Loucy (cell line): ENCODE data around the gene EXO5.

Source experiments
- H2AFZ ChIP-seq: fragments of 200-600 bp; sonication (generic); 2 replicates; pipeline ENCODE4 v1.6.0; 2016; ENCODE audit warnings: antibody characterized with exemption, mild to moderate bottlenecking, low read length, moderate library complexity
- H3F3A ChIP-seq: fragments of 200-600 bp; 2 replicates; pipeline ENCODE4 v1.6.0; 2016; ENCODE audit warnings: antibody characterized with exemption, low read depth, mild to moderate bottlenecking
- H3K27me3 ChIP-seq: fragments of 200-600 bp; sonication (generic); 2 replicates; pipeline ENCODE4 v1.6.1; 2014; ENCODE audit warnings: low read length, mild to moderate bottlenecking; ENCODE audit not compliant: insufficient read depth, poor library complexity, severe bottlenecking
- H3K36me3 ChIP-seq: fragments of 200-600 bp; sonication (generic); 2 replicates; pipeline ENCODE4 v1.6.1; 2016; ENCODE audit warnings: low read length; ENCODE audit not compliant: insufficient read depth
- H3K4me1 ChIP-seq: fragments of 200-600 bp; sonication (generic); 2 replicates; pipeline ENCODE4 v1.5.1; 2014; ENCODE audit warnings: low read length, mild to moderate bottlenecking; ENCODE audit not compliant: insufficient read depth, poor library complexity, severe bottlenecking
- H3K4me2 ChIP-seq: fragments of 200-600 bp; sonication (generic); 2 replicates; pipeline ENCODE4 v1.6.0; 2014; ENCODE audit warnings: antibody characterized with exemption, low read length, low read depth, mild to moderate bottlenecking; ENCODE audit not compliant: poor library complexity, severe bottlenecking
- H3K4me3 ChIP-seq: fragments of 200-600 bp; sonication (generic); 2 replicates; pipeline ENCODE4 v1.5.1; 2014; ENCODE audit warnings: low read length, mild to moderate bottlenecking, mixed read lengths; ENCODE audit not compliant: poor library complexity, severe bottlenecking
- H3K79me2 ChIP-seq: fragments of 200-600 bp; sonication (generic); 2 replicates; pipeline ENCODE4 v1.6.1; 2014; ENCODE audit warnings: low read length; ENCODE audit not compliant: insufficient read depth
- H3K9ac ChIP-seq: fragments of 200-600 bp; sonication (generic); 2 replicates; pipeline ENCODE4 v1.6.0; 2014; ENCODE audit warnings: mild to moderate bottlenecking, low read depth, low read length, moderate library complexity; ENCODE audit not compliant: poor library complexity, severe bottlenecking
- H3K9me2 ChIP-seq: fragments of 200-600 bp; sonication (generic); replicated peaks from 2 replicates; pipeline ENCODE4 v1.6.1; 2016; ENCODE audit warnings: low read depth, low read length, mixed read lengths
- H3K9me3 ChIP-seq: fragments of 200-600 bp; sonication (generic); 2 replicates; pipeline ENCODE4 v1.6.1; 2014; ENCODE audit warnings: mild to moderate bottlenecking, antibody characterized with exemption, low read length, low read depth; ENCODE audit not compliant: insufficient read depth
- H4K20me1 ChIP-seq: fragments of 200-600 bp; sonication (generic); 2 replicates; pipeline ENCODE4 v1.6.0; 2014; ENCODE audit warnings: antibody characterized with exemption, low read length, mild to moderate bottlenecking; ENCODE audit not compliant: insufficient read depth, poor library complexity, severe bottlenecking
- EZH2phosphoT487 ChIP-seq: fragments of 200-600 bp; IDR thresholded peaks from 2 replicates; pipeline ENCODE4 v1.6.1; 2018; ENCODE audit warnings: antibody characterized with exemption, mild to moderate bottlenecking, moderate library complexity, borderline replicate concordance
- TF ChIP-seq, protein P1 (sequence below): fragments of 200-600 bp; sonication (generic); conservative IDR thresholded peaks from 2 replicates; pipeline ENCODE4 v1.5.1; 2014; ENCODE audit warnings: mild to moderate bottlenecking, antibody characterized with exemption, low read length

EXO5 gene

DNA sequence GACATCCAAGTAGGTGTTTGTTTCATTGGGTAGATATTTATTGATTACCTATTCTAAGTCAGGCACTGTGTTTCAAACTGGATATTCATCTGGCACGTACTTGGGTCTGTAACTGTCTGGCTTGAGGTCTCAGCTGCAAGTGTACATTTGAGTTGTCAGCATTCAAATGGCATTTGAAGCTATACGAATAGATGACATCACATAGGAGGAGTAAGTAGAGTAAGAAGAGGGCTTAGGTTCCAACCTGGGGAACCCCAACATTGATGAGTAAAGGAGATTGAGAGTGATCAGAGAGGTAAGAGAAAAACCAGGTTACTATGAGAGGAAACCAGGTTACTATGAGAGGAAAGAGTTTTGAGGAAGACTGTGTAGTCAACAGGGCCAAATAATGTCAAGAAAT is 53.6 kb downstream of the EXO5 start:
- Histone ChIP-seq H3K4me3 (no peak overlapping the region), H3K9me3 (no peaks in the 10 kb centered on the region), H3K27me3 (no peaks in the 10 kb centered on the region), H3K4me2 (no peak overlapping the region), H3K9me2 (no peaks in the 10 kb centered on the region), H2AFZ (no peak overlapping the region), H3K79me2 (no peaks in the 10 kb centered on the region), H3K4me1 (no peaks in the 10 kb centered on the region), H3K9ac (no peak overlapping the region), H3K36me3 (no peaks in the 10 kb centered on the region), H4K20me1 (no peaks in the 10 kb centered on the region), H3F3A (no peaks in the 10 kb centered on the region)
- TF ChIP-seq, protein P1, sequence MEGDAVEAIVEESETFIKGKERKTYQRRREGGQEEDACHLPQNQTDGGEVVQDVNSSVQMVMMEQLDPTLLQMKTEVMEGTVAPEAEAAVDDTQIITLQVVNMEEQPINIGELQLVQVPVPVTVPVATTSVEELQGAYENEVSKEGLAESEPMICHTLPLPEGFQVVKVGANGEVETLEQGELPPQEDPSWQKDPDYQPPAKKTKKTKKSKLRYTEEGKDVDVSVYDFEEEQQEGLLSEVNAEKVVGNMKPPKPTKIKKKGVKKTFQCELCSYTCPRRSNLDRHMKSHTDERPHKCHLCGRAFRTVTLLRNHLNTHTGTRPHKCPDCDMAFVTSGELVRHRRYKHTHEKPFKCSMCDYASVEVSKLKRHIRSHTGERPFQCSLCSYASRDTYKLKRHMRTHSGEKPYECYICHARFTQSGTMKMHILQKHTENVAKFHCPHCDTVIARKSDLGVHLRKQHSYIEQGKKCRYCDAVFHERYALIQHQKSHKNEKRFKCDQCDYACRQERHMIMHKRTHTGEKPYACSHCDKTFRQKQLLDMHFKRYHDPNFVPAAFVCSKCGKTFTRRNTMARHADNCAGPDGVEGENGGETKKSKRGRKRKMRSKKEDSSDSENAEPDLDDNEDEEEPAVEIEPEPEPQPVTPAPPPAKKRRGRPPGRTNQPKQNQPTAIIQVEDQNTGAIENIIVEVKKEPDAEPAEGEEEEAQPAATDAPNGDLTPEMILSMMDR, result no peak
- no peak for TF ChIP-seq EZH2phosphoT487

DNA sequence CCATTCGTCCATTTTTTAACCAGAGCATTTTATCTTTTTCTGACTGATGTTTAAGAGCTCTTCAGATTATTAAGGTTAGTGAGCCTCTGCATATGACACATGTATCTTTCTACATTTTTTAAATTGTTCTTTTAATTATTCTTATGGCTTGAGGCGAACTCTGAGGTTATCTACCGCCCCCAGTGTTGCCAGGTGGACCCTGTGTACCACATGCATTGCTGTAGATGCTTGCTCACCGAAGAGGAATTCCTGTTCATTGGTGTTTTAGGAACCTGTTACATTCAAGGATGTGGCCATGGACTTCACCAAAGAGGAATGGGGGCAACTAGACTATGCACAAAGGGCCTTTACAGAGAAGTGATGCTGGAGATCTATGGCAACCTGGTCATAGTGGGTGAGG is 54.7 kb downstream of the EXO5 start:
- Histone ChIP-seq H4K20me1 (no peaks in the 10 kb centered on the region), H3K9me3 (no peaks in the 10 kb centered on the region), H3K9me2 (no peaks in the 10 kb centered on the region), H3F3A (no peaks in the 10 kb centered on the region), H3K4me2 (no peak overlapping the region), H3K9ac (no peak overlapping the region), H3K4me1 (no peaks in the 10 kb centered on the region), H3K36me3 (no peaks in the 10 kb centered on the region), H2AFZ (no peak overlapping the region), H3K4me3 (no peak overlapping the region), H3K27me3 (no peaks in the 10 kb centered on the region), H3K79me2 (no peaks in the 10 kb centered on the region)
- TF ChIP-seq, protein P1, result no peak
- no peak for TF ChIP-seq EZH2phosphoT487

DNA sequence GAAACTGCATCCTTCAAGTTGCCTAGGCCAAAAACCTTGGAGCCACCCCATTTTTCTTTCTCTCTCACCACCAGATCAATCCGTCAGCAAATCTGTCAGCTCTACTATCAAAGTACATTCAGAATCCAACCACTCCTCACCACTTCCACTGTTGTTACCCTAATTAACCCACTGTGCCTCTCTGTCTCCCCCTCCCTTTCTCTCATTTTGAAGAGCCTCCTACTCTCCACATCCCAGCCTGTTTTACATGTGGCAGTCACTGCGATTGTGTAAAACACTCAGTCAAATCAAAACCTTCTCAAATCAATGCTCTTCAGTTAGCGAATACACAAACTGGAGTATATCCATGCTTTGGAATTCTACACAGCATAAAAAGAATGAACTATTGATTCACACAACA is 55.9 kb downstream of the EXO5 start:
- H3K79me2 ChIP-seq, result no peaks in the 10 kb centered on the region
- TF ChIP-seq, protein P1, result no peak
- no peak for TF ChIP-seq EZH2phosphoT487
- no peaks in the 10 kb centered on the region for H3K27me3 ChIP-seq
- no peaks in the 10 kb centered on the region for H3F3A ChIP-seq
- H3K9me2 ChIP-seq, result no peaks in the 10 kb centered on the region
- no peaks in the 10 kb centered on the region for H4K20me1 ChIP-seq
- no peak overlapping the region for H3K4me2 ChIP-seq
- no peaks in the 10 kb centered on the region for H3K9me3 ChIP-seq
- H3K4me1 ChIP-seq, result no peaks in the 10 kb centered on the region
- H3K4me3 ChIP-seq, result no peak overlapping the region
- no peak overlapping the region for H2AFZ ChIP-seq
- no peaks in the 10 kb centered on the region for H3K36me3 ChIP-seq
- H3K9ac ChIP-seq, result no peak overlapping the region
